ENCODE results near the gene TET2. TPM values are rescaled to one million over a fixed set of nuclear protein-coding genes. Genes with fewer than 3 reads are reported as not detected.

TET2 gene
- total RNA-seq, 1 donor from 2014 or later = 51.2 TPM

DNA sequence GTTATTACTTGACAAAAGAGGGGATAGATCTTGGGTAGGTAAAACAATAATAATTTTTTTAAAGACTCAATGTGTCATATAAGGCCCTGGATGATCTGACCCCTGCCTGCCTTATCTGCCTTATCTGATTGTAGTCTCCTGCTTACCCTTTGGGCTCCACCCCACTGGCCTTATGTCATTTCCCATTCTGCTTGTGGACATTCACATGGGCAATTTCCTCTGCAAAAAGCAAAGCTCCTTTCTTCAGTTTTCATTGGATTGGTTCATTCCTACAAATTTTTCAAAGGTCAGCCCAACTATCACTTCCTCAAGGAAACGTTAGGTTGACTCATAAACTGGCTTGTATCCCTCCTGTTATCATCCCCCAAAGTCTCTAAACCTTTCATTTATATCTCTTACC lies 15.7 kb upstream of the TET2 start:
- no peaks in the 10 kb centered on the region for H3K36me3 Mint-ChIP-seq (ENCODE audit: low read depth)
- TF ChIP-seq, protein P1, sequence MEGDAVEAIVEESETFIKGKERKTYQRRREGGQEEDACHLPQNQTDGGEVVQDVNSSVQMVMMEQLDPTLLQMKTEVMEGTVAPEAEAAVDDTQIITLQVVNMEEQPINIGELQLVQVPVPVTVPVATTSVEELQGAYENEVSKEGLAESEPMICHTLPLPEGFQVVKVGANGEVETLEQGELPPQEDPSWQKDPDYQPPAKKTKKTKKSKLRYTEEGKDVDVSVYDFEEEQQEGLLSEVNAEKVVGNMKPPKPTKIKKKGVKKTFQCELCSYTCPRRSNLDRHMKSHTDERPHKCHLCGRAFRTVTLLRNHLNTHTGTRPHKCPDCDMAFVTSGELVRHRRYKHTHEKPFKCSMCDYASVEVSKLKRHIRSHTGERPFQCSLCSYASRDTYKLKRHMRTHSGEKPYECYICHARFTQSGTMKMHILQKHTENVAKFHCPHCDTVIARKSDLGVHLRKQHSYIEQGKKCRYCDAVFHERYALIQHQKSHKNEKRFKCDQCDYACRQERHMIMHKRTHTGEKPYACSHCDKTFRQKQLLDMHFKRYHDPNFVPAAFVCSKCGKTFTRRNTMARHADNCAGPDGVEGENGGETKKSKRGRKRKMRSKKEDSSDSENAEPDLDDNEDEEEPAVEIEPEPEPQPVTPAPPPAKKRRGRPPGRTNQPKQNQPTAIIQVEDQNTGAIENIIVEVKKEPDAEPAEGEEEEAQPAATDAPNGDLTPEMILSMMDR (IDR thresholded peaks at IDR 0.05) = no peak
- H3K4me3 Mint-ChIP-seq = no peak overlapping the region
- H3K9me3 Mint-ChIP-seq = no peaks in the 10 kb centered on the region
- ATAC-seq (ENCODE audit: low read depth) (no peak), DNase-seq (no peak)
- no peak overlapping the region for H3K27ac Mint-ChIP-seq
- CTCF ChIA-PET = interaction anchor here (0.6 kb wide), 1 partner anchor 9 kb away, joined by 3 read pairs; no protein-coding TSS in a partner anchor
- H3K27me3 Mint-ChIP-seq = no peaks in the 10 kb centered on the region
- POLR2A ChIA-PET = no interaction called here
- H3K4me1 Mint-ChIP-seq = no peaks in the 10 kb centered on the region
- intact Hi-C loops (cut with micrococcal nuclease) = no loop called here

DNA sequence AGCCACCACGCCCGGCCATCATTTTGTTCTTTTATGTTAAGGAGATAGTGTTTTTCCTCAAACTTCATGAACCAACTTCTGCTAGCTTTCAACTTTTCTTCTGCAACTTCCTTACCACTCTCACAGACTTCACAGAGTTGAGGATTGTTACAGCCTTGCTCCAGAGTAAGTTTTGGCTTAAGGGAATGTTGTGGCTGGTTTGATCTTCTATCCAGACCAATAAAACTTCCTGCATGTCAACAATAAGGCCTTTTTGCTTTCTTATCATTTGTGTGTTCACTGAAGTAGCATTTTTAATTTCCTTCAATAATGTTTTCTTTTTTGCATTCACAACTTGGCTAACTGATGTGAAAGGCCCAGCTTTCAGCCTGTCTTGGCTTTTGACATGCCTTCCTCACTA lies 12.7 kb upstream of the TET2 start:
- ChIA-PET POLR2A (no interaction called here), CTCF (interaction anchor here (1.1 kb wide), 1 partner anchor 340 kb away, joined by 3 read pairs; the partner anchor contains the start of gene PPA2)
- intact Hi-C loops (cut with micrococcal nuclease) = no loop called here
- no peaks in the 10 kb centered on the region for H3K4me1 Mint-ChIP-seq
- no peak overlapping the region for H3K27ac Mint-ChIP-seq
- ATAC-seq (ENCODE audit: low read depth) = no peak
- no peak overlapping the region for H3K4me3 Mint-ChIP-seq
- H3K9me3 Mint-ChIP-seq = no peaks in the 10 kb centered on the region
- DNase-seq = no peak
- no peaks in the 10 kb centered on the region for H3K36me3 Mint-ChIP-seq (ENCODE audit: low read depth)
- TF ChIP-seq, protein P1 (IDR thresholded peaks at IDR 0.05) = no peak
- no peaks in the 10 kb centered on the region for H3K27me3 Mint-ChIP-seq

DNA sequence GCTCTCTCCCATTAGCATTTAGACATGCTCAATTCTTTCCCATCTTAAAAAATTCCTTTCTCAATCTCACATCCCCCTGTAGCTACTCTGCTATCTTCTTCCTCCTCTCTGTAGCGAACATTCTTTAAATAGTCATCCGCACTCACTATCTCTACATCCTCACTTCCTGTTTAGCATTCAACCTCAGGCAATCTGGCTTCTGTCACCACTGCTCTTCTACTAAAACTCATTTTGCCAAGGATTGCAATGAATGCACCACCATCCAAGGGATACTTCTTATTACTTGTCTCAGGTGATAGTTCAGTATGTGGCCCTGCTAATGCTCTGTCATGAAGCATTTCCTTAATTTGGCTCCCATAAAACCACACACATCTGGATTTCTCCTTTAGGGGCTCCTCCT lies 10.9 kb upstream of the TET2 start:
- H3K36me3 Mint-ChIP-seq (ENCODE audit: low read depth) = no peaks in the 10 kb centered on the region
- intact Hi-C loops (cut with micrococcal nuclease) = no loop called here
- POLR2A ChIA-PET = no interaction called here
- H3K4me1 Mint-ChIP-seq = no peaks in the 10 kb centered on the region
- no peak for ATAC-seq (ENCODE audit: low read depth)
- H3K9me3 Mint-ChIP-seq = no peaks in the 10 kb centered on the region
- TF ChIP-seq, protein P1 (IDR thresholded peaks at IDR 0.05) = no peak
- no peak overlapping the region for H3K27ac Mint-ChIP-seq
- H3K4me3 Mint-ChIP-seq = no peak overlapping the region
- CTCF ChIA-PET = no interaction called here
- H3K27me3 Mint-ChIP-seq = no peaks in the 10 kb centered on the region
- DNase-seq = no peak

DNA sequence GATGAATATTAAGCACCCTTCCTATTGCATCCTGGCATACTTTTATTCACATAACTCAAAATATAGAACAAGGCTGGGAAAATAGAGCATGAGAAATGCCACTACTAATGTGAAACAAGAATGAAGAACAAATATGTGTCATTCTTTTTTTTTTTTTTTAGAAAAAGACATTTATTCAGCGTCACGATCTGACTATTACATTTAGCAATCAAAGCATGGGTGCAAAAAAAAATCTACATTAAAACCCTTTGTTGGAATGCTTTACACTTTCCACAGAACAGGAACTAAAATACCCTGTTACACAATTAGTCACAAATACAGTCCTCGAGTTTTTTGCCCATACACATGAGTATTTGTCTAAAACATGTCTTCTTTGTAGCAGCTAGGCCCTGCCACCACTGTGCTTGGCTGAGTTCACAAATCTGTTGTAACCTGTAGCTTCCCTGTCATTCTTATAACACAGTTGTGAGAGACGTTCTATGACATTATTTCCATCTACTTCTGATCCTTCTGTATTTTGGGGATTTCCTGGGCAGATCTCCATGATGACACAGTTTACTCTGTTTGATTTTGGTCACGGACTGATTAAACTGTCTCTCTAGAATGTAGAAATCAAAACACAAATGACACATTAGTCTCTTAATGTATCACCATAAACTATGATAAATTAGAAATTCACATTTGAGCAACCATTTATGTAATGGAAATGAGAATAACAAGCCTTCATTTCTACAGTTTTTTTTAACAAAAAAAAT lies 9.4 kb upstream of the TET2 start:
- H3K27me3 Mint-ChIP-seq = no peaks in the 10 kb centered on the region
- CTCF ChIA-PET = interaction anchor here (0.9 to 2.0 kb wide), 4 partner anchors 333 to 578 kb away, joined by 3 to 11 read pairs (median 6); partner anchors contain the start of gene PPA2
- no peak for ATAC-seq (ENCODE audit: low read depth)
- no peak overlapping the region for H3K4me3 Mint-ChIP-seq
- intact Hi-C loops (cut with micrococcal nuclease) = no loop called here
- TF ChIP-seq, protein P1 (IDR thresholded peaks at IDR 0.05) = no peak
- H3K36me3 Mint-ChIP-seq (ENCODE audit: low read depth) = no peaks in the 10 kb centered on the region
- no peak overlapping the region for H3K27ac Mint-ChIP-seq
- H3K9me3 Mint-ChIP-seq = no peaks in the 10 kb centered on the region
- no peaks in the 10 kb centered on the region for H3K4me1 Mint-ChIP-seq
- no peak for DNase-seq
- POLR2A ChIA-PET = no interaction called here

DNA sequence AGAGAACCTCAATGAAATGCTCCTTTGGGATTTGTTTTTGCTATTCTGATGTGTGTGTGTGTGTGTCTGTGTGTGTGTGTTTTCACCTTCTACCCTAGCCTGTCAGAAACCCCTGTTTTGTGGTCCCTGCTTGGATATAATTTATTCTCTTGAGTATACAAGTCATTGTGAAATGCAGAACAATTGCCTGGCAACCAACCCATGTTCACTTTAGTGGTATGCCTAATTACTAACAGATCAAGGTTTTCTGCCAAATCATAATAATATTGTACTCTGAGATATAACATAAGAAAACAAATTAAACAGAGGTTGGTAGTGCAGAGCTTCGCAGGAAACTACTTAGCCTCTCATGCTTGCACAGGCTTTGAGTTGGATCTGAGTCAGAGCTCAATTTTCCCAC lies 7.0 kb upstream of the TET2 start:
- TF ChIP-seq, protein P1 (IDR thresholded peaks at IDR 0.05) = no peak
- ATAC-seq (ENCODE audit: low read depth) = no peak
- Mint-ChIP-seq H3K9me3 (no peaks in the 10 kb centered on the region), H3K36me3 (ENCODE audit: low read depth) (no peaks in the 10 kb centered on the region), H3K27me3 (no peaks in the 10 kb centered on the region), H3K4me1 (peaks cover 5% of the 10 kb centered on the region), H3K27ac (no peak overlapping the region), H3K4me3 (no peak overlapping the region)
- ChIA-PET POLR2A (no interaction called here), CTCF (interaction anchor here (1.2 to 2.9 kb wide), 4 partner anchors 16 to 334 kb away, joined by 3 to 33 read pairs (median 16); partner anchors contain the start of gene PPA2)
- no peak for DNase-seq
- intact Hi-C loops (cut with micrococcal nuclease) = loop anchor here (2.0 to 10.0 kb wide), 2 partner anchors 381 to 395 kb away; no protein-coding TSS in a partner anchor

Measured in activated B cell treated with CpG ODN at 0.5 μM for 24 hours (primary cell).